Measurements from ENCODE around the gene GSC.
"Not testable (repeated sequence)": the region's sequence is repeated elsewhere in the genome, so short reads cannot be mapped to it uniquely, and the experiment has no call there.

GSC gene

DNA sequence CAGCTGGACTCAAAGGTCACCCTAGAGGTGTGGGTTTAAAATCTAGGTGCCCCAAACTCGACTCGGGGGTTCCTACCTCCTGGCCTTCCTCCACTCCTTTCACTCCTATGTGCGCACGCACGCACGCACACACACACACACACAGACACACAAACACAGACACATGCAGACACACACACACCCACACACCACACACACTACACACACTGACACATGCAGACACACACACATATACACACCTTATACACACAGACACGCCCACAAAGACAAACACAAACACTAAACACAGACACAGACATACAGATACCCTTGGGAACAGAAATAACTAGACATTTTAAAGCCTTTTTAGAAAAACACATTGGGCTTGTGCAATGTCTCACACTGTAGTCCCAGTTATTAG, 31.8 kb downstream of the GSC start:
- Histone ChIP-seq H3K79me2 (ENCODE audit: control insufficient read depth, insufficient read depth, low read length) (no peaks in the 10 kb centered on the region), H4K5ac (ENCODE audit: low read length) (no peak overlapping the region), H3K4me3 (ENCODE audit: low read length) (no peak overlapping the region), H3K4ac (ENCODE audit: low read depth, low read length) (no peak overlapping the region), H3K36me3 (ENCODE audit: control insufficient read depth, insufficient read depth, low read length) (no peaks in the 10 kb centered on the region), H4K8ac (ENCODE audit: low read depth, low read length) (no peak overlapping the region), H3K27ac (ENCODE audit: low read depth, low read length) (no peak overlapping the region), H3K27me3 (ENCODE audit: insufficient read depth, low read length, poor library complexity) (no peaks in the 10 kb centered on the region), H3K4me2 (ENCODE audit: low read length) (no peak overlapping the region), H2BK5ac (ENCODE audit: low read length) (no peak overlapping the region), H3K79me1 (ENCODE audit: low read length) (no peaks in the 10 kb centered on the region), H2BK15ac (replicated peaks; ENCODE audit: low read depth) (no peak overlapping the region), H3K4me1 (ENCODE audit: control insufficient read depth, low read depth, low read length) (no peaks in the 10 kb centered on the region), H2BK120ac (ENCODE audit: low read depth, low read length) (no peak overlapping the region), H3K56ac (ENCODE audit: low read length) (no peak overlapping the region), H3K23ac (ENCODE audit: low read length) (no peak overlapping the region), H2AK5ac (ENCODE audit: low read length) (no peak overlapping the region), H3K9ac (ENCODE audit: low read length) (no peak overlapping the region), H3K18ac (ENCODE audit: low read length) (no peak overlapping the region)
- WGBS (ENCODE audit: extremely low coverage, insufficient coverage, low lambda C conversion rate): no CpG with 5 or more reads among the region's 7 CpGs
- no peak for DNase-seq

DNA sequence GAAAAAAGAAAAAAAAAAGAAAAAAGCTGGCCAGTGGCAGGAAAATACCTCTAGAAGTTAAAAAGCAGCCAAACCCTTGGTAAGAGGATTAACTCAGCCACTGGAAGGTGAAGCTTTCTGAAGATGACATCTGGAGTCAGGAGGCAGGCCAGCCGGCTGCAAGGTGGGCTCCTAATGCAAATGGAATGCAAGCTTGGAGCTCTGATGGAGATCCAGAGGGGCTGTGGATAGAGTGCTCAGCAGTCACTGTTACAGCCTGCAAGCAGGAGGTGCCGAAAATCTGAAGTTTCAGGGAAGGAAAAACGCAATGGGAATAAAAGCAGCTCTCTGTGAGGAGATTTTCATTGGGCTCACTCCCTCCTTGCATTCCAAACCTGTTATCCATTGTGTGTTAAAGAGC, 41.0 kb downstream of the GSC start:
- Histone ChIP-seq H3K4me3 (ENCODE audit: low read length) (no peak overlapping the region), H3K79me1 (ENCODE audit: low read length) (no peaks in the 10 kb centered on the region), H3K4me1 (ENCODE audit: control insufficient read depth, low read depth, low read length) (peaks cover 2% of the 10 kb centered on the region), H4K8ac (ENCODE audit: low read depth, low read length) (no peak overlapping the region), H3K18ac (ENCODE audit: low read length) (no peak overlapping the region), H3K27me3 (ENCODE audit: insufficient read depth, low read length, poor library complexity) (no peaks in the 10 kb centered on the region), H3K4me2 (ENCODE audit: low read length) (no peak overlapping the region), H3K36me3 (ENCODE audit: control insufficient read depth, insufficient read depth, low read length) (no peaks in the 10 kb centered on the region), H3K79me2 (ENCODE audit: control insufficient read depth, insufficient read depth, low read length) (no peaks in the 10 kb centered on the region), H2AK5ac (ENCODE audit: low read length) (no peak overlapping the region), H2BK5ac (ENCODE audit: low read length) (no peak overlapping the region), H3K4ac (ENCODE audit: low read depth, low read length) (no peak overlapping the region), H3K56ac (ENCODE audit: low read length) (no peak overlapping the region), H3K23ac (ENCODE audit: low read length) (no peak overlapping the region), H3K9ac (ENCODE audit: low read length) (no peak overlapping the region), H4K5ac (ENCODE audit: low read length) (no peak overlapping the region), H2BK120ac (ENCODE audit: low read depth, low read length) (no peak overlapping the region), H3K27ac (ENCODE audit: low read depth, low read length) (no peak overlapping the region), H2BK15ac (replicated peaks; ENCODE audit: low read depth) (no peak overlapping the region)
- DNase-seq: peak; percentile 80
- no CpG with 5 or more reads among the region's 3 CpGs for WGBS (ENCODE audit: extremely low coverage, insufficient coverage, low lambda C conversion rate)

DNA sequence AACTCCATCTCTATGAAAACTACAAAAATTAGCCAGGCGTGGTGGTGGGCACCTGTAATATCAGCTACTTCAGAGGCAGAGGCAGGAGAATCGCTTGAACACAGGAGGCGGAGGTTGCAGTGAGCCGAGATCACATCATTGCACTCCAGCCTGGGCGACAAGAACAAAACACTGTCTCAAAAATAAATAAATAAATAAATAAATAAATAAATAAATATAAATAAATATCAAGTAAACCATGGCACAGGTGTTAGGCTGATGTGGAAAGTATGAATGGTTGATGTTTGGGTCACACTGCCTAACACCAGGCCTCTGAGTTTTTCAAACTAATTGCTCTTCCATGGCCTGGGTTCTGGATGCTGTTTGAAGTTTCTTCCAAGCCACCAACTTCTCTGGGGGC, 41.5 kb downstream of the GSC start:
- not testable (repeated sequence) for H3K4me3 ChIP-seq (ENCODE audit: low read length); H2AK5ac ChIP-seq (ENCODE audit: low read length); H4K8ac ChIP-seq (ENCODE audit: low read depth, low read length); H3K9ac ChIP-seq (ENCODE audit: low read length); H3K4me2 ChIP-seq (ENCODE audit: low read length); H3K18ac ChIP-seq (ENCODE audit: low read length); H3K23ac ChIP-seq (ENCODE audit: low read length); H3K27me3 ChIP-seq (ENCODE audit: insufficient read depth, low read length, poor library complexity); H2BK5ac ChIP-seq (ENCODE audit: low read length); DNase-seq; H2BK15ac ChIP-seq (replicated peaks; ENCODE audit: low read depth); H2BK120ac ChIP-seq (ENCODE audit: low read depth, low read length); H3K79me1 ChIP-seq (ENCODE audit: low read length); H4K5ac ChIP-seq (ENCODE audit: low read length); H3K56ac ChIP-seq (ENCODE audit: low read length); H3K4ac ChIP-seq (ENCODE audit: low read depth, low read length); H3K27ac ChIP-seq (ENCODE audit: low read depth, low read length); H3K79me2 ChIP-seq (ENCODE audit: control insufficient read depth, insufficient read depth, low read length); H3K4me1 ChIP-seq (ENCODE audit: control insufficient read depth, low read depth, low read length); H3K36me3 ChIP-seq (ENCODE audit: control insufficient read depth, insufficient read depth, low read length)
- no CpG with 5 or more reads among the region's 5 CpGs for WGBS (ENCODE audit: extremely low coverage, insufficient coverage, low lambda C conversion rate)

DNA sequence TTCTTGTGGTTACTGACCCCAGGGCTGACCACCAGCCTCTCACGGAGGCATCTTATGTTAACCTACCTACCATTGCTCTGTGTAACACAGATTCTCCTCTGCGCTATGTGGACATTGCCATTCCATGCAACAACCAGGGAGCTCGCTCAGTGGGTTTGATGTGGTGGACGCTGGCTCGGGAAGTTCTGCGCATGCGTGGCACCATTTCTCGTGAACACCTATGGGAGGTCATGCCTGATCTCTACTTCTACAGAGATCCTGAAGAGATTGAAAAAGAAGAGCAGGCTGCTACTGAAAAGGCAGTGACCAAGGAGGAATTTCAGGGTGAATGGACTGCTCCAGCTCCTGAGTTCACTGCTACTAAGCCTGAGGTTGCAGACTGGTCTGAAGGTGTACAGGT, 43.3 kb downstream of the GSC start:
- not testable (repeated sequence) for H3K23ac ChIP-seq (ENCODE audit: low read length); H2BK120ac ChIP-seq (ENCODE audit: low read depth, low read length); H2AK5ac ChIP-seq (ENCODE audit: low read length); H3K4me2 ChIP-seq (ENCODE audit: low read length); H3K36me3 ChIP-seq (ENCODE audit: control insufficient read depth, insufficient read depth, low read length); H3K4ac ChIP-seq (ENCODE audit: low read depth, low read length); H4K5ac ChIP-seq (ENCODE audit: low read length); H3K27ac ChIP-seq (ENCODE audit: low read depth, low read length); H3K27me3 ChIP-seq (ENCODE audit: insufficient read depth, low read length, poor library complexity); H3K4me3 ChIP-seq (ENCODE audit: low read length); H2BK5ac ChIP-seq (ENCODE audit: low read length); H3K4me1 ChIP-seq (ENCODE audit: control insufficient read depth, low read depth, low read length); DNase-seq; H3K18ac ChIP-seq (ENCODE audit: low read length); H2BK15ac ChIP-seq (replicated peaks; ENCODE audit: low read depth); H3K56ac ChIP-seq (ENCODE audit: low read length); H3K79me1 ChIP-seq (ENCODE audit: low read length); H3K9ac ChIP-seq (ENCODE audit: low read length); H3K79me2 ChIP-seq (ENCODE audit: control insufficient read depth, insufficient read depth, low read length); H4K8ac ChIP-seq (ENCODE audit: low read depth, low read length)
- WGBS (ENCODE audit: extremely low coverage, insufficient coverage, low lambda C conversion rate): no CpG with 5 or more reads among the region's 8 CpGs

DNA sequence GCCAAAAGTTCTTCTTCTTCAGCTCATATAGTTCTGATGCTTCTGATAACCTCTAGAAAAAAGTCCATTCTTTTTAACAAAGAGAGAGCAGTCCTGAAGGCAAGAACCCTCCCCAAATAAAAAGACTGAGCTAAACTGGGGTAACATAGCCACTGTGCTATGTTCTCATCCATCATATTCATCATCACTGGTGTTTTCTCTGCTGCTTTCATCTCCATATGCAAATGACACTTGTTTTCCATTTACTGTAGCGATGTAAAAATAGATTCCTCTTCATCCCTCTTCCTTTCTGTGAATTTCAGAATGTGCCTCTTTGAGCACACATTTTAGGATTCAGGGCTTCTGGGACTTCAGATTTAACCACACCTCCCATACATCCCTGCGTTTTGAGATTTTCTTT, 44.9 kb downstream of the GSC start:
- H3K4me1 ChIP-seq (ENCODE audit: control insufficient read depth, low read depth, low read length): peaks cover 2% of the 10 kb centered on the region
- no peaks in the 10 kb centered on the region for H3K36me3 ChIP-seq (ENCODE audit: control insufficient read depth, insufficient read depth, low read length)
- H3K79me2 ChIP-seq (ENCODE audit: control insufficient read depth, insufficient read depth, low read length): no peaks in the 10 kb centered on the region
- no peak overlapping the region for H3K23ac ChIP-seq (ENCODE audit: low read length)
- H3K9ac ChIP-seq (ENCODE audit: low read length): no peak overlapping the region
- H3K27me3 ChIP-seq (ENCODE audit: insufficient read depth, low read length, poor library complexity): no peaks in the 10 kb centered on the region
- no peak overlapping the region for H4K8ac ChIP-seq (ENCODE audit: low read depth, low read length)
- H3K4me3 ChIP-seq (ENCODE audit: low read length): no peak overlapping the region
- H3K27ac ChIP-seq (ENCODE audit: low read depth, low read length): no peak overlapping the region
- no peak overlapping the region for H3K4ac ChIP-seq (ENCODE audit: low read depth, low read length)
- H3K79me1 ChIP-seq (ENCODE audit: low read length): no peaks in the 10 kb centered on the region
- no peak overlapping the region for H3K18ac ChIP-seq (ENCODE audit: low read length)
- no peak overlapping the region for H3K56ac ChIP-seq (ENCODE audit: low read length)
- no peak overlapping the region for H2BK120ac ChIP-seq (ENCODE audit: low read depth, low read length)
- no peak overlapping the region for H2BK15ac ChIP-seq (replicated peaks; ENCODE audit: low read depth)
- H3K4me2 ChIP-seq (ENCODE audit: low read length): no peak overlapping the region
- WGBS (ENCODE audit: extremely low coverage, insufficient coverage, low lambda C conversion rate): no CpG with 5 or more reads among the region's 2 CpGs
- H2AK5ac ChIP-seq (ENCODE audit: low read length): no peak overlapping the region
- H4K5ac ChIP-seq (ENCODE audit: low read length): no peak overlapping the region
- H2BK5ac ChIP-seq (ENCODE audit: low read length): no peak overlapping the region
- DNase-seq: no peak

DNA sequence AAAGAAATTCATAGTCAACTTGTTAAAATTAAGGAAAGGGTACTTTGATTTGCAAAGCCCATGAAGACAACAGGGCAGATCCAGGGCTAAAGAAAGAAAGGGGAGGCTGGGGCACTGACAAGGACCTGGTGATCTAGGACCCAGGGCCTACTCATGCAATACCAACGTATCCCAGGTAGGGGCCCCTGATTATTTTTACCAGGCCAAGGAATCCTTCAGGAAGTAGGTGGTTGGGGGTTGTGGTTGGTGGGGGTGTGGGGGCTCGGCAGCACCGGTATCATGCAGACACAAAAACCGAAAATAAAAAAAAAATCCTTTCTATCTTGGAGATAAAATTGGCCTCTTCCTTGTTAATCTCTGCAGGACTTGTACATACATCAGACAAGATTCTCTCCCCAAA, 47.5 kb downstream of the GSC start:
- H3K27ac ChIP-seq (ENCODE audit: low read depth, low read length): no peak overlapping the region
- H3K4me3 ChIP-seq (ENCODE audit: low read length): no peak overlapping the region
- no peak overlapping the region for H3K23ac ChIP-seq (ENCODE audit: low read length)
- H3K4ac ChIP-seq (ENCODE audit: low read depth, low read length): no peak overlapping the region
- H2BK120ac ChIP-seq (ENCODE audit: low read depth, low read length): no peak overlapping the region
- WGBS (ENCODE audit: extremely low coverage, insufficient coverage, low lambda C conversion rate): no CpG with 5 or more reads among the region's 4 CpGs
- no peak overlapping the region for H3K18ac ChIP-seq (ENCODE audit: low read length)
- H2BK5ac ChIP-seq (ENCODE audit: low read length): no peak overlapping the region
- H3K56ac ChIP-seq (ENCODE audit: low read length): no peak overlapping the region
- no peaks in the 10 kb centered on the region for H3K79me1 ChIP-seq (ENCODE audit: low read length)
- H3K36me3 ChIP-seq (ENCODE audit: control insufficient read depth, insufficient read depth, low read length): no peaks in the 10 kb centered on the region
- no peak for DNase-seq
- H4K8ac ChIP-seq (ENCODE audit: low read depth, low read length): no peak overlapping the region
- no peak overlapping the region for H3K4me2 ChIP-seq (ENCODE audit: low read length)
- H3K27me3 ChIP-seq (ENCODE audit: insufficient read depth, low read length, poor library complexity): no peaks in the 10 kb centered on the region
- no peak overlapping the region for H2BK15ac ChIP-seq (replicated peaks; ENCODE audit: low read depth)
- H4K5ac ChIP-seq (ENCODE audit: low read length): no peak overlapping the region
- H3K9ac ChIP-seq (ENCODE audit: low read length): no peak overlapping the region
- no peak overlapping the region for H2AK5ac ChIP-seq (ENCODE audit: low read length)
- H3K79me2 ChIP-seq (ENCODE audit: control insufficient read depth, insufficient read depth, low read length): no peaks in the 10 kb centered on the region
- no peaks in the 10 kb centered on the region for H3K4me1 ChIP-seq (ENCODE audit: control insufficient read depth, low read depth, low read length)
